Activated CD8-positive, alpha-beta T cell treated with anti-CD3 and anti-CD28 coated beads for 36 hours (primary cell): ENCODE results near the gene TLE2. TPM values are rescaled to one million over a fixed set of nuclear protein-coding genes. Genes with fewer than 3 reads are reported as not detected.

Source experiments
- ATAC-seq: fragments of 200-7000 bp; cut with Tn5 transposase; one replicate; pipeline ENCODE4 v1.10.0; 2021; ENCODE audit warnings: mild to moderate bottlenecking, moderate library complexity
- CTCF ChIA-PET: fragments of 350-600 bp; sonication (Branson Sonifier 250); formaldehyde crosslinking; loops from one replicate; lab custom pipeline; 2021; ENCODE audit warnings: antibody characterized with exemption; lab: Charles Lee
- POLR2A ChIA-PET: fragments of 350-600 bp; sonication (Branson Sonifier 250); formaldehyde crosslinking; loops from one replicate; lab custom pipeline; 2021; ENCODE audit warnings: antibody characterized with exemption; lab: Charles Lee
- DNase-seq: peaks from one replicate; pipeline ENCODE4 v3.0.0-alpha.2; 2020
- H3K27ac Mint-ChIP-seq: one replicate; pipeline ENCODE4 v1.8.0; 2021; ENCODE audit warnings: mild to moderate bottlenecking, mixed read lengths
- H3K27me3 Mint-ChIP-seq: one replicate; pipeline ENCODE4 v1.8.0; 2021; ENCODE audit warnings: mixed read lengths
- H3K36me3 Mint-ChIP-seq: one replicate; pipeline ENCODE4 v1.8.0; 2021; ENCODE audit warnings: low read depth, mixed read lengths
- H3K4me1 Mint-ChIP-seq: one replicate; pipeline ENCODE4 v1.8.0; 2021; ENCODE audit warnings: low read depth, mixed read lengths
- H3K4me3 Mint-ChIP-seq: one replicate; pipeline ENCODE4 v1.8.0; 2021; ENCODE audit warnings: mild to moderate bottlenecking, moderate library complexity, mixed read lengths
- H3K9me3 Mint-ChIP-seq: one replicate; pipeline ENCODE4 v1.8.0; 2021; ENCODE audit warnings: mixed read lengths
- CTCF ChIP-seq: fragments of 200-600 bp; IDR thresholded peaks from one replicate; pipeline ENCODE4 v1.8.0; 2022; ENCODE audit warnings: antibody characterized with exemption, mild to moderate bottlenecking
- intact Hi-C: fragments of 100-400 bp; cut with micrococcal nuclease; formaldehyde crosslinking; loops from one replicate; pipeline ENCODE4 v1.10.0; 2022
- total RNA-seq, 2 experiments: library from RNA; stranded (reverse); gene quantifications; one replicate each; pipeline ENCODE4 v1.2.3, GENCODE V29; 2021

The TLE2 gene
- total RNA-seq, 2 experiments from 2014 or later, result 2.8 to 3.0 TPM

DNA sequence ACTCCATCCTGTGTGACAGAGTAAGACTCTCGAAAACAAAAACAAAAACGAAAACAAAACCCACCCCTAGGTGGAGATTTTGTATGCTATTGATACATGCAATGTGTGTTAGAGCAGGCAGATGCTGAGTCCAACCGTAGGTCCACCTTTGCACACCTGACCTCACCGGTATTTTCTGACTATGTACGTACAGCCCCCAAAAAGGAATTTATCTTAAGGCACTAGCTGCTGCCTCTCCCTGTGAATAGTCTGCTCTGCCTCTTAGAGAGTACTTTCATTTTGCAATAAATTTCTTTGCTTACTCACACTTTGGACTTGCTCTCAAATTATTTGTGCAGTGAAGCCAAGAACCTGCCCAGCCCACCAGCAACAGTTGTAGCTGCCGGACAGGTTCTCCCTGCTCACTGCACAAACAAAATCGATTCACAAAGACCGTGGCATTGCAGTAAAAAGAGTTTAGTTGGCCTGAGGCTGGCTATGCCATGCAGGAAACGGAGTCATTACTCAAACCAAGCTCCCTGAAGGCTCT, 76.1 kb downstream of the TLE2 start:
- TF ChIP-seq CTCF, result no peak
- Mint-ChIP-seq H3K4me1 (peaks cover 12% of the 10 kb centered on the region), H3K27ac (no peak overlapping the region), H3K27me3 (no peaks in the 10 kb centered on the region), H3K4me3 (no peak overlapping the region), H3K9me3 (no peaks in the 10 kb centered on the region), H3K36me3 (peaks cover 6% of the 10 kb centered on the region)
- ChIA-PET CTCF (interaction anchor here (0.8 to 5.6 kb wide), 5 partner anchors 8 to 176 kb away, joined by 3 to 52 read pairs (median 4); no protein-coding TSS in a partner anchor), POLR2A (no interaction called here)
- intact Hi-C loops, result loop anchor here (10.0 kb wide), 1 partner anchor 112 kb away; the partner anchor contains the start of gene TLE5
- no peak for ATAC-seq
- DNase-seq, result no peak

DNA sequence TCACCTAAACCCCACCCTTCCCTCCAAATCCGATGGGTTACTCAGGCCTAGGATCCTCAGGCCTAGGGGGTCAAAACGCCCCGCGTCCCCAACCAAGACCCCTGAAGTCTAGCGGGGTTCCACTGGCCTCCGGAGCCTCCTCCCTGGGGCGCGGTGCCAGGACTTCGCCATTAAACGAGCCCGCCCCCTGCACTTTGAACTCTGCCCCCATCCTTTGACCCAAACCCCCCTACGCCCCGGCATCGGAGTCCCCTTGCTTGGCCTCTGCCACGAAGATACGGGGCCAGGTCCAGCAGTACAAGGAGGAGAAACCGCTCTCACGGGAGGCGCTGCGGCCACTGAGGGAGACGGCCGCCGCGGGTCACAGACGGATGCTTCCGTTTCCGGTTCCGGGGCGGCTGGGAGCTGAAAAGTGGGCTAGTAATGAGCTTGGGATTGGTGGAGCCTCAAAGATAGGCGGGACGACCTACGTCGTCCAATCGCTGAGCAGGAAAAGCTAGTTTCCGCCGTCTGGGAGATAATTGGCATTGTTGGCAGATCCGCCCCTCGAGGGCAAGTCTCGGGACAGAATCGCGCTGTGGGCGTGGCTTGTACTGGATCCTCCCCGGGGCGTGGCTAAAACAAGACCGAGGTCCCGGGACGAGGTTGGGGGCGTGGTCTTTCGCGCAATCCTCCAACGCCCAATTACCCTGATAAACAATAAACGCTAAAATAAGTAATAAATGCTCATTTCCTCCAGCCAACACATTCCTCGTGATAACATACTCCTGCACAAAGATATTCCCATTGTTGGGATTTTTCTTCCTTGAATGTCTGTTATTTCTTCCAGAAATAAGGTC, 78.6 kb downstream of the TLE2 start:
- Mint-ChIP-seq H3K27me3 (no peaks in the 10 kb centered on the region), H3K4me3 (peak overlapping the region; percentile 92), H3K4me1 (peaks cover 21% of the 10 kb centered on the region), H3K36me3 (peaks cover 12% of the 10 kb centered on the region), H3K9me3 (no peaks in the 10 kb centered on the region), H3K27ac (peak overlapping the region; percentile 96)
- ATAC-seq (peak; percentile 96), DNase-seq (peak; percentile 100)
- ChIA-PET CTCF (interaction anchor here (0.6 to 5.6 kb wide), 53 partner anchors 9 to 535 kb away, joined by 3 to 52 read pairs (median 5); partner anchors contain the start of genes GNA11, GNA15, S1PR4 and THOP1), POLR2A (interaction anchor here (0.9 kb wide), 1 partner anchor 154 kb away, joined by 3 read pairs; no protein-coding TSS in a partner anchor)
- intact Hi-C loops, result loop anchor here (10.0 kb wide), 1 partner anchor 114 kb away; the partner anchor contains the start of gene TLE5
- no peak for TF ChIP-seq CTCF

DNA sequence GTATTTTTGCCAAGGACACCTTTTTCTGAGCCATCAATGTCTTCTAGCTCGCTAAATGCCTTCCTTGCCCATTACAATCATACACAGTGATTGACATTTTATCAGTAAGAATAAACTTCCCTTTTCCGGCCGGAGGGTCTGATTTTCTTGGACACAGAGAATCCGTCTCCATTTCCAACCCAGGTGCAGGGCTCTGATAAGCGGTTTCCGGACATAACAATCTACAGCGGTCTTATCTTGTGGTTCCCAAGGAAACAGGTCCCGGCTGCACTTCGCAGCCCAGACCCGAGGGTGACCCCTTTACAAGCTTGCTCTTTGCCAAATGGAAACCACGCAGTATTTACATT, 79.2 kb downstream of the TLE2 start:
- peak overlapping the region; percentile 96 for H3K27ac Mint-ChIP-seq
- peaks cover 12% of the 10 kb centered on the region for H3K36me3 Mint-ChIP-seq
- intact Hi-C loops, result loop anchor here (10.0 kb wide), 1 partner anchor 115 kb away; the partner anchor contains the start of gene TLE5
- H3K4me3 Mint-ChIP-seq, result peak overlapping the region; percentile 92
- ChIA-PET POLR2A (no interaction called here), CTCF (interaction anchor here (0.6 to 5.6 kb wide), 40 partner anchors 10 to 535 kb away, joined by 3 to 52 read pairs (median 6); partner anchors contain the start of genes GNA11, GNA15, S1PR4 and THOP1)
- no peak for TF ChIP-seq CTCF
- no peak for DNase-seq
- peak; percentile 1 for ATAC-seq
- H3K9me3 Mint-ChIP-seq, result no peaks in the 10 kb centered on the region
- peaks cover 21% of the 10 kb centered on the region for H3K4me1 Mint-ChIP-seq
- no peaks in the 10 kb centered on the region for H3K27me3 Mint-ChIP-seq

Other genes starting within 250 kb of the TLE2 start
- 10 to 100 TPM; 53.4 to 60.8 TPM for gene SGTA, start 246.0 kb downstream of the TLE2 start, total RNA-seq
- 100 to 1,000 TPM; 157 to 158 TPM for gene THOP1, start 243.8 kb downstream of the TLE2 start, total RNA-seq
- 1 to 10 TPM in 1 of 2 experiments, under 1 TPM in 1; 0.83 to 1.5 TPM for gene ZNF554, start 209.4 kb downstream of the TLE2 start, total RNA-seq
- 1 to 10 TPM; 1.5 to 2.1 TPM for gene ZNF555, start 187.8 kb downstream of the TLE2 start, total RNA-seq
- gene ZNF556, start 161.9 kb downstream of the TLE2 start, total RNA-seq, result not detected
- 1 to 10 TPM; 5.0 to 5.1 TPM for gene ZNF57, start 128.4 kb downstream of the TLE2 start, total RNA-seq
- gene ZNF77, start 84.3 kb downstream of the TLE2 start, total RNA-seq, result 1 to 10 TPM; 2.6 to 2.8 TPM
- 1 to 10 TPM; 3.5 to 5.1 TPM for gene TLE6, start 51.7 kb downstream of the TLE2 start, total RNA-seq
- gene TLE5, start 33.2 kb upstream of the TLE2 start, total RNA-seq, result 100 to 1,000 TPM; 283 to 296 TPM
- gene GNA11, start 65.1 kb upstream of the TLE2 start, total RNA-seq, result 1 to 10 TPM; 5.2 to 5.4 TPM
- gene GNA15, start 106.8 kb upstream of the TLE2 start, total RNA-seq, result 10 to 100 TPM; 44.1 to 45.5 TPM
- 10 to 100 TPM; 48.5 to 51.9 TPM for gene S1PR4, start 149.5 kb upstream of the TLE2 start, total RNA-seq
- 10 to 100 TPM; 55.9 to 56.8 TPM for gene NCLN, start 156.7 kb upstream of the TLE2 start, total RNA-seq
- under 1 TPM; 0.20 to 0.56 TPM for gene CELF5, start 195.4 kb upstream of the TLE2 start, total RNA-seq